ENCODE measurements around the gene ADAMTSL4. TPM values are rescaled to one million over a fixed set of nuclear protein-coding genes. Genes with fewer than 3 reads are reported as not detected.
A peak's percentile ranks its signal among the peaks of the same experiment; 100 is the strongest.

Gene ADAMTSL4
- total and polyA plus RNA-seq, 9 of the 15 experiments (the other 6 are each of a cell fraction or from before 2014, with no cell fraction given): 12.7 to 212 (median 35.6) TPM

DNA sequence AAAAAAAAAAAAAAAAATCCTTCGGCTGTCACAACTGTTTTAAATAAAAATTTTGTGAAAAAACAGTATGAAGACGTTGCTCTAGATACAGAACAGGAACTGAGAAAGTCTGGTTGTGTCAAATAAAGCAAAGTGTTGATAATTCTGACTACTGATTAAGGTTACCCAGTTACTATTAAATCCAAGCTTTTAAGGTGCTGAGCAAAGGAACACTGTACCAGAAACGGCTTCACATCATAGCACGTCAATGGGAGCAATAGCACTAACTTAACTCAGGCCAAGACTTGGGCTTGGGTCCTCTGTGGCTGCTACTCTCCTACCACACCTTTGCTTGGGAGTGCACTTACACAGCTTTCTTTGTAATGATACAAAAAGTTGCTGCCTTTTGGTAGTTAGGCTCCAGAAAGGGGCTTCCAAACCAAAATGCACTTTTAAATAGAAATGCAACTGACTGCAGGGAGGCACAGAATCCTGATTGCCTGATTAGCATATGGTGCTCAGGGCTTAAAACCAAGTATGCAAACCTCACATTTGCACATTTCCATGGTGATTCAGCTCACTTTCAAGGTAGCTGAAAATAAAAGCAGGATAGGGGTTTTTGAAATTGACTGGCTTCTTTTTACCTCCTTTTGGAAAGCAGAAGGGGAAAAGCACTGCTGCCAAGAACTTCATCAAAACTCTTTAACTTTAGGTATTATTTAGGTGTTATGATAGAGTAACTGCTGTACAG, 23.9 kb downstream of the ADAMTSL4 start (continued):
- TF ChIP-seq, protein P1, sequence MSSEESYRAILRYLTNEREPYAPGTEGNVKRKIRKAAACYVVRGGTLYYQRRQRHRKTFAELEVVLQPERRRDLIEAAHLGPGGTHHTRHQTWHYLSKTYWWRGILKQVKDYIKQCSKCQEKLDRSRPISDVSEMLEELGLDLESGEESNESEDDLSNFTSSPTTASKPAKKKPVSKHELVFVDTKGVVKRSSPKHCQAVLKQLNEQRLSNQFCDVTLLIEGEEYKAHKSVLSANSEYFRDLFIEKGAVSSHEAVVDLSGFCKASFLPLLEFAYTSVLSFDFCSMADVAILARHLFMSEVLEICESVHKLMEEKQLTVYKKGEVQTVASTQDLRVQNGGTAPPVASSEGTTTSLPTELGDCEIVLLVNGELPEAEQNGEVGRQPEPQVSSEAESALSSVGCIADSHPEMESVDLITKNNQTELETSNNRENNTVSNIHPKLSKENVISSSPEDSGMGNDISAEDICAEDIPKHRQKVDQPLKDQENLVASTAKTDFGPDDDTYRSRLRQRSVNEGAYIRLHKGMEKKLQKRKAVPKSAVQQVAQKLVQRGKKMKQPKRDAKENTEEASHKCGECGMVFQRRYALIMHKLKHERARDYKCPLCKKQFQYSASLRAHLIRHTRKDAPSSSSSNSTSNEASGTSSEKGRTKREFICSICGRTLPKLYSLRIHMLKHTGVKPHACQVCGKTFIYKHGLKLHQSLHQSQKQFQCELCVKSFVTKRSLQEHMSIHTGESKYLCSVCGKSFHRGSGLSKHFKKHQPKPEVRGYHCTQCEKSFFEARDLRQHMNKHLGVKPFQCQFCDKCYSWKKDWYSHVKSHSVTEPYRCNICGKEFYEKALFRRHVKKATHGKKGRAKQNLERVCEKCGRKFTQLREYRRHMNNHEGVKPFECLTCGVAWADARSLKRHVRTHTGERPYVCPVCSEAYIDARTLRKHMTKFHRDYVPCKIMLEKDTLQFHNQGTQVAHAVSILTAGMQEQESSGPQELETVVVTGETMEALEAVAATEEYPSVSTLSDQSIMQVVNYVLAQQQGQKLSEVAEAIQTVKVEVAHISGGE (CRISPR knock-in tag; IDR thresholded peaks at IDR 0.05): no peak
- peak; percentile 38; the same call in 1 of the 2 replicates for TF ChIP-seq ZNF316 (IDR thresholded peaks at IDR 0.05)
- TF ChIP-seq POLR2A (conservative IDR thresholded peaks at IDR 0.05): peak; percentile 16
- no peak for TF ChIP-seq SAP30 (IDR thresholded peaks at IDR 0.05; ENCODE audit: borderline replicate concordance, insufficient read depth, low read depth, low read length, poor library complexity, severe bottlenecking)
- no peak for TF ChIP-seq GATA2 (CRISPR knock-in tag; IDR thresholded peaks at IDR 0.05)
- peak; percentile 35 for TF ChIP-seq PML (IDR thresholded peaks at IDR 0.05; ENCODE audit: low read length)
- TF ChIP-seq KHSRP (IDR thresholded peaks at IDR 0.05): 0 out of 2 replicates have a peak, but pooled peaks have one; percentile 44
- 0 out of 2 replicates have a peak, but pooled peaks have one; percentile 6 for TF ChIP-seq ZNF253 (CRISPR knock-in tag; conservative IDR thresholded peaks at IDR 0.05)
- peak; percentile 30 for TF ChIP-seq SMAD1 (IDR thresholded peaks at IDR 0.05; ENCODE audit: low read depth, low read length, partially characterized antibody)
- peak; percentile 98; the same call in 1 of the 2 replicates for TF ChIP-seq POLR2AphosphoS2 (IDR thresholded peaks at IDR 0.05; ENCODE audit: low read length)
- TF ChIP-seq, protein P2, sequence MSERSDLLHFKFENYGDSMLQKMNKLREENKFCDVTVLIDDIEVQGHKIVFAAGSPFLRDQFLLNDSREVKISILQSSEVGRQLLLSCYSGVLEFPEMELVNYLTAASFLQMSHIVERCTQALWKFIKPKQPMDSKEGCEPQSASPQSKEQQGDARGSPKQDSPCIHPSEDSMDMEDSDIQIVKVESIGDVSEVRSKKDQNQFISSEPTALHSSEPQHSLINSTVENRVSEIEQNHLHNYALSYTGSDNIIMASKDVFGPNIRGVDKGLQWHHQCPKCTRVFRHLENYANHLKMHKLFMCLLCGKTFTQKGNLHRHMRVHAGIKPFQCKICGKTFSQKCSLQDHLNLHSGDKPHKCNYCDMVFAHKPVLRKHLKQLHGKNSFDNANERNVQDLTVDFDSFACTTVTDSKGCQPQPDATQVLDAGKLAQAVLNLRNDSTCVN (CRISPR knock-in tag; IDR thresholded peaks at IDR 0.05): peak; percentile 75; the same call in 1 of the 2 replicates

Measured in K562 (cell line).